ENCODE measurements around the gene PTGER1. TPM values are rescaled to one million over a fixed set of nuclear protein-coding genes. Genes with fewer than 3 reads are reported as not detected.

Gene PTGER1
- total and polyA plus RNA-seq, 2 of the 8 experiments (the other 6 are each of a cell fraction or from before 2014, with no cell fraction given), result 0.20 to 0.41 TPM

GRCh38 chr19:14482172-14482941, 7.2 kb upstream of the PTGER1 start (continued):
- TF ChIP-seq RBBP5 (IDR thresholded peaks at IDR 0.05; ENCODE audit: borderline replicate concordance, low read depth, low read length) (no peak), PHF8 (conservative IDR thresholded peaks at IDR 0.05; ENCODE audit: low read depth, low read length) (no peak), CTCF (IDR thresholded peaks at IDR 0.05; ENCODE audit: control extremely low read depth in 1 of 3, insufficient read depth in 1 of 3, low read depth in 1 of 3, low read length in 3 of 3) (no peak), KDM5A (IDR thresholded peaks at IDR 0.05; ENCODE audit: low read length) (no peak)
